ES-I3 (cell line): ENCODE results near the gene TGM2.

ENCODE experiments used
- H3K36me3 ChIP-seq: 2 replicates; pipeline ENCODE4 v1.6.1; 2013; ENCODE audit warnings: mild to moderate bottlenecking, low read length, control low read depth, moderate library complexity; ENCODE audit not compliant: insufficient read depth
- H3K4me1 ChIP-seq: 2 replicates; pipeline ENCODE4 v1.6.1; 2013; ENCODE audit warnings: mild to moderate bottlenecking, control low read depth, low read length; ENCODE audit not compliant: insufficient read depth
- H3K9ac ChIP-seq: 2 replicates; pipeline ENCODE4 v1.6.1; 2013; ENCODE audit warnings: low read depth, mild to moderate bottlenecking, low read length, moderate library complexity
- H3K9me3 ChIP-seq: 2 replicates; pipeline ENCODE4 v1.6.1; 2013; ENCODE audit warnings: mild to moderate bottlenecking, low read length, moderate library complexity; ENCODE audit not compliant: control insufficient read depth, insufficient read depth

The TGM2 gene

GRCh38 chr20:38095017-38095686 is 69.9 kb downstream of the TGM2 start:
- H3K9ac ChIP-seq: no peak overlapping the region

GRCh38 chr20:38094373-38094891 is 70.6 kb downstream of the TGM2 start:
- Histone ChIP-seq H3K36me3 (no peaks in the 10 kb centered on the region; the same call in none of the 2 replicates), H3K9me3 (no peaks in the 10 kb centered on the region), H3K9ac (no peak overlapping the region), H3K4me1 (no peaks in the 10 kb centered on the region)

More at GRCh38 chr20:38095017-38095686, 69.9 kb downstream of the TGM2 start:
- no peaks in the 10 kb centered on the region for H3K4me1 ChIP-seq
- H3K9me3 ChIP-seq: no peaks in the 10 kb centered on the region
- H3K36me3 ChIP-seq: no peaks in the 10 kb centered on the region; the same call in none of the 2 replicates

GRCh38 chr20:38093641-38094077 is 71.4 kb downstream of the TGM2 start:
- Histone ChIP-seq H3K36me3 (no peaks in the 10 kb centered on the region; the same call in none of the 2 replicates), H3K4me1 (no peaks in the 10 kb centered on the region), H3K9ac (no peak overlapping the region)

DNA sequence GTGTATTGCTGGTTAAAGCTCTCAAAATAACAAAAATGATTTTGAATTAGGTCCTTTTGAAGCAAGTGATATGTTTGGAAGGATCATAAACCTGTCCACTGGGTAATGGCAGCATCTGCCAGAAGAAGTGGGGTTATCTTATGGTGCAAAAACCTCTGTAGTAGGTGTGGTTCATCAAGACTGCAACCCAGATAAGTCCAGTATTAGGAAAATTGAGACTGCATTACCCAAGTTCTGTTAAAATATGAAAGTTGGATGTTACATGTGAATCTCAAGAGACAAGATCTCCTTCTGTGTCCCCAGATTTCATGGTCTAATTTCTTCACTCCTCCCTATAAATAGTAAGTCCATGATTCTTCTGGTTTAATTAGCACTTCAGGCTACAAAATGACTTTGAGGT is 72.2 kb downstream of the TGM2 start:
- no peaks in the 10 kb centered on the region for H3K4me1 ChIP-seq
- no peak overlapping the region for H3K9ac ChIP-seq
- H3K9me3 ChIP-seq: no peaks in the 10 kb centered on the region
- no peaks in the 10 kb centered on the region; the same call in none of the 2 replicates for H3K36me3 ChIP-seq

More at GRCh38 chr20:38093641-38094077, 71.4 kb downstream of the TGM2 start:
- H3K9me3 ChIP-seq: no peaks in the 10 kb centered on the region

DNA sequence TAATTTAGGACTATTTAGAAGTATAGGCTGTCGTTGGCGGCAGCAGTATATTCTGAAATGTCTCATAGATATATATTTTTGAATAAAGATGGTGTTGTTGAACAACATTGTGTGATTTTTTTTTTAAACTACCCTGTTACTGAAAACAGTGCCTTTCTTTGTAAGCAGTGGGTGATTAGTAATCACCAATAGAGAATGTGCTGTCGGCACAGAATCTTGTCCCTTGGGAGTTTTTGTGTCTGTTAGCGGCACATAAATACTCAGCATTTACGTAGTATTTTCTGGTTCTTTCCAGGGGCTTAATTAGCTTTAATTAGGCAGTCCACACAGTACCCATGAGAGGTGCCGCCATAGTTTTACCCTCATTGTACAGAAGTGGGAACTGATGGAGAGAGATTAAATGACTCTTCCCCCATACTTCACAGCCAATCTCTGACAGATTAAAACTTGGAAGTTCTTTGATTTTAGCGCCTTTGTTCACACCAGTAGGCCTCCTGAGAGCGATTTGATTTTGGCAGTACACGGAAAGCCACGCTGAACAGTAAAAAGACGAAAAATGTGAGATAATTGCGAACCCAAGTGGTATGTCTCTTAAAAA is 72.7 kb downstream of the TGM2 start:
- Histone ChIP-seq H3K36me3 (no peaks in the 10 kb centered on the region; the same call in none of the 2 replicates), H3K4me1 (no peaks in the 10 kb centered on the region), H3K9ac (no peak overlapping the region), H3K9me3 (no peaks in the 10 kb centered on the region)

GRCh38 chr20:38091441-38092216 is 73.4 kb downstream of the TGM2 start:
- Histone ChIP-seq H3K4me1 (no peaks in the 10 kb centered on the region), H3K9ac (no peak overlapping the region), H3K36me3 (peaks cover under 1% of the 10 kb centered on the region), H3K9me3 (no peaks in the 10 kb centered on the region)

DNA sequence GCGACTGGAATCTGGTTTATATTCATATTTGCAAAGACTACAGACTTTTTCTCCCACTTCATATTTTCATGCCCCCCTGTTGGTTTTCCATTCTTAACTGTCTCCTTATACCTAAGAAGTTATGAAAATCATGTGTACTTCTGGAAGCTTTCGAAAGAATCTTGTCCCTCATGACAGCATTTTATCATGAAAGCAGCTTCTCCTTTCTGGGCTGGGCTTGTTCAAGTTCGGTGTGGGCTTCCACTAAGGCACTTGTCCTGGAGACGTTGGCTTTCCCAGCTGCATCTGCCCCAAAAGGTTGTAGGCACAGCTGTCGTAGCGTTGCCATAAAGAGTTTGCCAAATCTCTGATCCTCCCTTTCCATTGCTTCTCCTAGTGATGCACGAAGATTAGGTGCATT is 75.0 kb downstream of the TGM2 start:
- Histone ChIP-seq H3K36me3 (peaks cover 4% of the 10 kb centered on the region), H3K9me3 (no peaks in the 10 kb centered on the region), H3K9ac (no peak overlapping the region), H3K4me1 (no peaks in the 10 kb centered on the region)

DNA sequence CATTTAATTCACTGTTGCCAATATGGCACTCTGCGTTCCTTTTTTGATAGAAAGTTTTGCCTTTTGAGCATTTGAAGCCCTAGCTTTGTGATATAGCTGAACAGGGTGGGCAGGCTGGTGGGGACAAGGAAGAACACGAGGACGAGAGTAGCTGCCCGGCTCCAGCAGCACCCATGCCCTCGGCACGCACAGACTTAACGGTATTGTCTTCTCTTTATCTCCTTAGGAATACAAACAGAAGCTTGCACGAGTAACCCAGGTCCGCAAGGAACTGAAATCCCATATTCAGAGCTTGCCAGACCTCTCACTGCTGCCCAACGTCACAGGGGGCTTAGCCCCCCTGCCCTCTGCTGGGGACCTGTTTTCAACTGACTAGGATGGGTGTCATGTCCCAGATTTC is 75.6 kb downstream of the TGM2 start:
- Histone ChIP-seq H3K9me3 (no peaks in the 10 kb centered on the region), H3K4me1 (no peaks in the 10 kb centered on the region), H3K36me3 (peaks cover 4% of the 10 kb centered on the region), H3K9ac (no peak overlapping the region)

- H3K4me1 ChIP-seq: no peaks in the 10 kb centered on the region
- no peak overlapping the region for H3K9ac ChIP-seq
- H3K9me3 ChIP-seq: no peaks in the 10 kb centered on the region
- H3K36me3 ChIP-seq: peaks cover 13% of the 10 kb centered on the region
Observed at GRCh38 chr20:38085026-38085425, 80.0 kb downstream of the TGM2 start.

- Histone ChIP-seq H3K9ac (no peak overlapping the region), H3K36me3 (peaks cover 13% of the 10 kb centered on the region), H3K9me3 (no peaks in the 10 kb centered on the region), H3K4me1 (no peaks in the 10 kb centered on the region)
Observed at GRCh38 chr20:38084425-38084951, 80.6 kb downstream of the TGM2 start.

DNA sequence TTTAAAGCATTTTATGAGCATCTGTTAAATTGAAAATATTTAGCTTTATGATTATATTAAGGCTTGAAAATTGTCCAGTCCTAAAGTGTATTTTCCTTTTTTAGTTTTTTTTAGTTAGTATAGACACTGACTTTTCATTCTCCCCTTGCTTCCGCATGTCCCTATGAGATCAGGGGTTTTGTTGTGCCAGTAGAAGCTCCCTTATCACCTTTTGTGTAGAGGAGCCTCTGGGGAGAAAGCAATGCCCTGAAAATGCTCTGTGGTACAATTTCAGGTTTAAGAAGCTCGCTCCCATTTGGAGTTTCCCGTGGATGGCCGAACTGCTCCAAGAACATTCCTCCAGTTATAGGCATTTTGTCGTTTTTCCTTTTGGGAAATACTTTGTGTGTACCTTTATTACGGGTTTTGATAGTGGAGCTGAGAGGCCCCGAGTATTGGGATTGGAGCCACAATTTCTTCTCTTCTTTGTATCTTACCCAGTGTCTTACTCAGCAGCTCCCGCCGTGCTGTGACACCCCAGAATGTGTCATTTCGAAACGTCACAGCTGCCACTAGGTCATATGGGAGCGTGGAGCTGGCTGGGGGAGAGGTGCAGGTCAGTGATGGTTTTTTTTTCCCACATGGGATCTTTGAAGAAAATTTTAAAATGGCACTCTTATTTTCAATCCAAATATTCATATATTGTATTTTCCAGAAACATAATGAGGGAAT is 81.6 kb downstream of the TGM2 start:
- Histone ChIP-seq H3K4me1 (no peaks in the 10 kb centered on the region), H3K9ac (no peak overlapping the region), H3K36me3 (peaks cover 13% of the 10 kb centered on the region), H3K9me3 (no peaks in the 10 kb centered on the region)

DNA sequence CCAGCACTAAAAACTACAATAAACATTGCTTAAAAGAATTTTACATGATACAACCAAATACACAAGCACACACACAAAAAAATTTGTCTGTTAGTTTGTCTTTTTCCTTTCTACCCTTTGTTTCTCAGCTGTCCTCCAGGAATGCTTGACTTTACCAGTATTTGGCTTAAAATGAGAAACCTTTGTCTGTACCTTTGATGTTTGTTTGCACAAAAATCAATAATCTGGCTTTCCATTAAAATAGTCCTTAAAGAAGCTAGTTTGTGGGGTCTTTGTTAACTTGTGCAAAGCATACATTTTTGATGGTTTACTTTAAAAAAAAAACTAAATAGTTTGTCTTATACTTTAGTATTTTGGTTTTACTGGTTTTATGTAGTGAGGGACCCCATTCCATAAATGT is 82.2 kb downstream of the TGM2 start:
- Histone ChIP-seq H3K36me3 (peaks cover 13% of the 10 kb centered on the region), H3K9me3 (no peaks in the 10 kb centered on the region), H3K4me1 (no peaks in the 10 kb centered on the region), H3K9ac (no peak overlapping the region)

DNA sequence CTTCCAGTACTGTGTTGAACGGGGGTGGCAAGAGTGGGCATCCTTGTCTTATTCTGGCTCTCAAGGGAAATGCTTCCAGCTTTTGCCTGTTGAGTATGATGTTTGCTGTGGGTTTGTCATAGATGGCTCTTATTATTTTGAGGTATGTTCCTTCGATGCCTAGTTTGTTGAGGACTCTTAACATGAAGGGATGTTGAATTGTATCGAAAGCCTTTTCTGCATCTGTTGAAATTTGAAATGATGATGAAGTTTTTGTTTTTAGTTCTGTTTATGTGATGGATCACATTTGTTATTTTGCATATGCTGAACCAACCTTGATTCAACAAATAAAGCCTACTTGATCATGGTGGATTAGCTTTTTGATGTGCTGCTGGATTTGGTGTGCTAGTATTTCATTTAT is 83.5 kb downstream of the TGM2 start:
- Histone ChIP-seq H3K9me3 (no peaks in the 10 kb centered on the region; the same call in 1 of the 2 replicates), H3K9ac (no peak overlapping the region), H3K36me3 (peaks cover 12% of the 10 kb centered on the region), H3K4me1 (no peaks in the 10 kb centered on the region)

DNA sequence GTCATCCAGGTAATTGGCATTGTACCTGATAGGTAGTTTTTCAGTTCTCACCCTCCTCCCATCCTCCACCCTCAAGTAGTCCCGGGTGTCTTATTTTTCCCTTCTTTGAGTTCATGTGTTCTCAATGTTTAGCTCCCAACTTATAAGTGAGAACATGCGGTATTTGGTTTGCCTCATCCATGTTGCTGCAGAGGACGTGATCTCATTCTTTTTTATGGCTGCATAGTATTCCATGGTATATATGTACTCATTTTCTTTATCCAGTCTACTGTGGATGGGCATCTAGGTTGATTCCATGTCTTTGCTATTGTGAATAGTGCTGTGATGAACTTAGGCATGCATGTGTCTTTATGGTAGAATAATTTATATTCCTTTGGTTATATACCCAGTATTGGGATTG is 85.7 kb downstream of the TGM2 start:
- Histone ChIP-seq H3K9ac (no peak overlapping the region), H3K36me3 (peaks cover 9% of the 10 kb centered on the region), H3K4me1 (peaks cover 5% of the 10 kb centered on the region; the same call in 1 of the 2 replicates), H3K9me3 (no peaks in the 10 kb centered on the region; the same call in 1 of the 2 replicates)
